ENCODE data around the gene PALLD.

The PALLD gene

GRCh38 chr4:168972596-168972995 lies 475.7 kb downstream of the PALLD start:
- DNase-seq (ENCODE audit: low spot score) = no peak
